ENCODE measurements around the gene BRME1.

GRCh38 chr19:13860679-13861391, 45.1 kb downstream of the BRME1 start:
- TF ChIP-seq POLR2A (IDR thresholded peaks at IDR 0.05) (no peak), CTCF (IDR thresholded peaks at IDR 0.05 in 4 of 5, conservative IDR thresholded peaks at IDR 0.05 in 1 of 5) (no peak)
